WTC11 (cell line): ENCODE measurements around the gene TACC2.

Experiments used
- CREB1 ChIP-seq: sonication (generic); formaldehyde crosslinking; IDR thresholded peaks from 2 replicates; pipeline ENCODE4 v1.8.0; 2023; ENCODE audit warnings: mild to moderate bottlenecking, missing genetic modification reagents
- KAT7 ChIP-seq: sonication (generic); formaldehyde crosslinking; IDR thresholded peaks from 2 replicates; pipeline ENCODE4 v1.8.1; 2023; ENCODE audit warnings: missing genetic modification reagents, mild to moderate bottlenecking, borderline replicate concordance
- NFE2L1 ChIP-seq: sonication (generic); formaldehyde crosslinking; IDR thresholded peaks from 2 replicates; pipeline ENCODE4 v1.8.1; 2023; ENCODE audit warnings: missing genetic modification reagents
- NR2C2 ChIP-seq: sonication (generic); formaldehyde crosslinking; IDR thresholded peaks from 2 replicates; pipeline ENCODE4 v1.8.0; 2022; ENCODE audit warnings: mild to moderate bottlenecking, missing genetic modification reagents
- RELA ChIP-seq: sonication (generic); formaldehyde crosslinking; IDR thresholded peaks from 2 replicates; pipeline ENCODE4 v1.8.1; 2022; ENCODE audit warnings: missing genetic modification reagents, mild to moderate bottlenecking, borderline replicate concordance
- TCF7 ChIP-seq: sonication (generic); formaldehyde crosslinking; IDR thresholded peaks from 2 replicates; pipeline ENCODE4 v1.8.0; 2022; ENCODE audit warnings: mild to moderate bottlenecking, low read depth, missing genetic modification reagents, moderate library complexity
- TP53 ChIP-seq: sonication (generic); formaldehyde crosslinking; IDR thresholded peaks from 2 replicates; pipeline ENCODE4 v1.8.1; 2023; ENCODE audit warnings: mild to moderate bottlenecking, missing genetic modification reagents
- ZNF263 ChIP-seq: sonication (generic); formaldehyde crosslinking; IDR thresholded peaks from 2 replicates; pipeline ENCODE4 v1.8.1; 2022; ENCODE audit warnings: low read depth, mild to moderate bottlenecking, moderate library complexity, missing genetic modification reagents
- TF ChIP-seq, protein P1 (sequence below): fragments of 200-600 bp; IDR thresholded peaks from 2 replicates; pipeline ENCODE4 v1.8.0; 2022; ENCODE audit warnings: antibody characterized with exemption
- TF ChIP-seq, protein P2 (sequence below): sonication (generic); formaldehyde crosslinking; IDR thresholded peaks from 2 replicates; pipeline ENCODE4 v1.8.1; 2023; ENCODE audit warnings: mild to moderate bottlenecking, missing genetic modification reagents, moderate library complexity
- TF ChIP-seq, protein P3 (sequence below): fragments of 250-450 bp; sonication (Bioruptor Pico); IDR thresholded peaks from 2 replicates; pipeline ENCODE4 v1.9.0; 2021; ENCODE audit warnings: mild to moderate bottlenecking, borderline replicate concordance
- TF ChIP-seq, protein P4 (sequence below): sonication (generic); formaldehyde crosslinking; IDR thresholded peaks from 2 replicates; pipeline ENCODE4 v1.8.1; 2023; ENCODE audit warnings: mild to moderate bottlenecking, missing genetic modification reagents

DNA sequence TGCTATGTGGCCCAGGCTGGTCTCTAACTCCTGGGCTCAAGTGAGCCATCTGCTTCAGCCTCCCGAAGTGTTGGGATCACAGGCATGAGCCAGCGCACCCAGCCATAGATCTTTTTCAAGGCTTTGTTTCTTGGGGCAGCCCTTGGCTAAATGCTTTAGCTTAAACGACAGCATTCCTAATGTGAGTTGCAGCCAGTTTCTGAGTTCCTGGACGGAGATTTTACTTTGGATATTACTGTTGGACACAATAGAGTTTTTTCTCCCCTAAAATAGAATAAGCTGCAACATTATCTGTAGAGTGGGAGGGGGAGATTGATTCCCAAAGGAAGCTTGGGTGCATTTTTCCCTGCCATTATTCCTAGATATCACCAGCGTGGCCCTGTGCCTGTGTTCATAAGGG is 179.1 kb downstream of the TACC2 start:
- TF ChIP-seq, protein P1, sequence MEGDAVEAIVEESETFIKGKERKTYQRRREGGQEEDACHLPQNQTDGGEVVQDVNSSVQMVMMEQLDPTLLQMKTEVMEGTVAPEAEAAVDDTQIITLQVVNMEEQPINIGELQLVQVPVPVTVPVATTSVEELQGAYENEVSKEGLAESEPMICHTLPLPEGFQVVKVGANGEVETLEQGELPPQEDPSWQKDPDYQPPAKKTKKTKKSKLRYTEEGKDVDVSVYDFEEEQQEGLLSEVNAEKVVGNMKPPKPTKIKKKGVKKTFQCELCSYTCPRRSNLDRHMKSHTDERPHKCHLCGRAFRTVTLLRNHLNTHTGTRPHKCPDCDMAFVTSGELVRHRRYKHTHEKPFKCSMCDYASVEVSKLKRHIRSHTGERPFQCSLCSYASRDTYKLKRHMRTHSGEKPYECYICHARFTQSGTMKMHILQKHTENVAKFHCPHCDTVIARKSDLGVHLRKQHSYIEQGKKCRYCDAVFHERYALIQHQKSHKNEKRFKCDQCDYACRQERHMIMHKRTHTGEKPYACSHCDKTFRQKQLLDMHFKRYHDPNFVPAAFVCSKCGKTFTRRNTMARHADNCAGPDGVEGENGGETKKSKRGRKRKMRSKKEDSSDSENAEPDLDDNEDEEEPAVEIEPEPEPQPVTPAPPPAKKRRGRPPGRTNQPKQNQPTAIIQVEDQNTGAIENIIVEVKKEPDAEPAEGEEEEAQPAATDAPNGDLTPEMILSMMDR, result no peak
- TF ChIP-seq, protein P2, sequence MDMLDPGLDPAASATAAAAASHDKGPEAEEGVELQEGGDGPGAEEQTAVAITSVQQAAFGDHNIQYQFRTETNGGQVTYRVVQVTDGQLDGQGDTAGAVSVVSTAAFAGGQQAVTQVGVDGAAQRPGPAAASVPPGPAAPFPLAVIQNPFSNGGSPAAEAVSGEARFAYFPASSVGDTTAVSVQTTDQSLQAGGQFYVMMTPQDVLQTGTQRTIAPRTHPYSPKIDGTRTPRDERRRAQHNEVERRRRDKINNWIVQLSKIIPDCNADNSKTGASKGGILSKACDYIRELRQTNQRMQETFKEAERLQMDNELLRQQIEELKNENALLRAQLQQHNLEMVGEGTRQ (CRISPR knock-in tag), result no peak
- TF ChIP-seq, protein P3, sequence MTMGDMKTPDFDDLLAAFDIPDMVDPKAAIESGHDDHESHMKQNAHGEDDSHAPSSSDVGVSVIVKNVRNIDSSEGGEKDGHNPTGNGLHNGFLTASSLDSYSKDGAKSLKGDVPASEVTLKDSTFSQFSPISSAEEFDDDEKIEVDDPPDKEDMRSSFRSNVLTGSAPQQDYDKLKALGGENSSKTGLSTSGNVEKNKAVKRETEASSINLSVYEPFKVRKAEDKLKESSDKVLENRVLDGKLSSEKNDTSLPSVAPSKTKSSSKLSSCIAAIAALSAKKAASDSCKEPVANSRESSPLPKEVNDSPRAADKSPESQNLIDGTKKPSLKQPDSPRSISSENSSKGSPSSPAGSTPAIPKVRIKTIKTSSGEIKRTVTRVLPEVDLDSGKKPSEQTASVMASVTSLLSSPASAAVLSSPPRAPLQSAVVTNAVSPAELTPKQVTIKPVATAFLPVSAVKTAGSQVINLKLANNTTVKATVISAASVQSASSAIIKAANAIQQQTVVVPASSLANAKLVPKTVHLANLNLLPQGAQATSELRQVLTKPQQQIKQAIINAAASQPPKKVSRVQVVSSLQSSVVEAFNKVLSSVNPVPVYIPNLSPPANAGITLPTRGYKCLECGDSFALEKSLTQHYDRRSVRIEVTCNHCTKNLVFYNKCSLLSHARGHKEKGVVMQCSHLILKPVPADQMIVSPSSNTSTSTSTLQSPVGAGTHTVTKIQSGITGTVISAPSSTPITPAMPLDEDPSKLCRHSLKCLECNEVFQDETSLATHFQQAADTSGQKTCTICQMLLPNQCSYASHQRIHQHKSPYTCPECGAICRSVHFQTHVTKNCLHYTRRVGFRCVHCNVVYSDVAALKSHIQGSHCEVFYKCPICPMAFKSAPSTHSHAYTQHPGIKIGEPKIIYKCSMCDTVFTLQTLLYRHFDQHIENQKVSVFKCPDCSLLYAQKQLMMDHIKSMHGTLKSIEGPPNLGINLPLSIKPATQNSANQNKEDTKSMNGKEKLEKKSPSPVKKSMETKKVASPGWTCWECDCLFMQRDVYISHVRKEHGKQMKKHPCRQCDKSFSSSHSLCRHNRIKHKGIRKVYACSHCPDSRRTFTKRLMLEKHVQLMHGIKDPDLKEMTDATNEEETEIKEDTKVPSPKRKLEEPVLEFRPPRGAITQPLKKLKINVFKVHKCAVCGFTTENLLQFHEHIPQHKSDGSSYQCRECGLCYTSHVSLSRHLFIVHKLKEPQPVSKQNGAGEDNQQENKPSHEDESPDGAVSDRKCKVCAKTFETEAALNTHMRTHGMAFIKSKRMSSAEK (CRISPR knock-in tag), result no peak
- TF ChIP-seq TP53 (CRISPR knock-in tag) (no peak), TCF7 (no peak), NFE2L1 (CRISPR knock-in tag) (no peak), NR2C2 (CRISPR knock-in tag) (no peak), RELA (CRISPR knock-in tag) (no peak), ZNF263 (CRISPR knock-in tag) (no peak), CREB1 (CRISPR knock-in tag) (no peak), KAT7 (no peak)
- TF ChIP-seq, protein P4, sequence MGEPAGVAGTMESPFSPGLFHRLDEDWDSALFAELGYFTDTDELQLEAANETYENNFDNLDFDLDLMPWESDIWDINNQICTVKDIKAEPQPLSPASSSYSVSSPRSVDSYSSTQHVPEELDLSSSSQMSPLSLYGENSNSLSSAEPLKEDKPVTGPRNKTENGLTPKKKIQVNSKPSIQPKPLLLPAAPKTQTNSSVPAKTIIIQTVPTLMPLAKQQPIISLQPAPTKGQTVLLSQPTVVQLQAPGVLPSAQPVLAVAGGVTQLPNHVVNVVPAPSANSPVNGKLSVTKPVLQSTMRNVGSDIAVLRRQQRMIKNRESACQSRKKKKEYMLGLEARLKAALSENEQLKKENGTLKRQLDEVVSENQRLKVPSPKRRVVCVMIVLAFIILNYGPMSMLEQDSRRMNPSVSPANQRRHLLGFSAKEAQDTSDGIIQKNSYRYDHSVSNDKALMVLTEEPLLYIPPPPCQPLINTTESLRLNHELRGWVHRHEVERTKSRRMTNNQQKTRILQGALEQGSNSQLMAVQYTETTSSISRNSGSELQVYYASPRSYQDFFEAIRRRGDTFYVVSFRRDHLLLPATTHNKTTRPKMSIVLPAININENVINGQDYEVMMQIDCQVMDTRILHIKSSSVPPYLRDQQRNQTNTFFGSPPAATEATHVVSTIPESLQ (CRISPR knock-in tag), result no peak
